Measurements from ENCODE around the gene MFSD11. TPM values are rescaled to one million over a fixed set of nuclear protein-coding genes. Genes with fewer than 3 reads are reported as not detected.
A peak's percentile ranks its signal among the peaks of the same experiment; 100 is the strongest.

Gene MFSD11
- total RNA-seq, 1 experiment from 2014 or later = 40.4 TPM

- H3K27me3 ChIP-seq (replicated peaks; ENCODE audit: control insufficient read depth, insufficient read depth, low read length) = no peaks in the 10 kb centered on the region
- no peak overlapping the region for H3K4me3 Mint-ChIP-seq (ENCODE audit: unreplicated experiment)
- H3K36me3 ChIP-seq (ENCODE audit: control insufficient read depth, insufficient read depth, low read length) = no peaks in the 10 kb centered on the region; the same call in 1 of the 2 replicates
- H3K27me3 Mint-ChIP-seq (ENCODE audit: insufficient read depth, unreplicated experiment) = no peaks in the 10 kb centered on the region
- H3K4me1 ChIP-seq = no peaks in the 10 kb centered on the region; the same call in 1 of the 2 replicates
- ChIA-PET POLR2A (no interaction called here), CTCF (no interaction called here)
- intact Hi-C loops (cut with micrococcal nuclease; ENCODE audit: unreplicated experiment) = no loop called here
- TF ChIP-seq CTCF (IDR thresholded peaks at IDR 0.05; ENCODE audit: insufficient read depth in 1 of 2, low read depth in 1 of 2, low read length in 1 of 2, severe bottlenecking in 1 of 2, unreplicated experiment in 1 of 2) = no peak
- H3K4me1 Mint-ChIP-seq (ENCODE audit: low read depth, unreplicated experiment) = peaks cover 14% of the 10 kb centered on the region
- no peak for DNase-seq
- no peak overlapping the region for H3K27ac Mint-ChIP-seq (ENCODE audit: unreplicated experiment)
- no peak overlapping the region for H3K4me3 ChIP-seq (ENCODE audit: low read depth, low read length)
- BruUV-seq (replicated peaks) = no TSS peak
- H3K36me3 Mint-ChIP-seq (ENCODE audit: insufficient read depth, unreplicated experiment) = peaks cover 72% of the 10 kb centered on the region
- peaks cover 9% of the 10 kb centered on the region; the same call in 1 of the 2 replicates for H3K9me3 ChIP-seq
- H3K9me3 Mint-ChIP-seq (ENCODE audit: unreplicated experiment) = peaks cover 8% of the 10 kb centered on the region
These were observed 19.3 kb downstream of the MFSD11 start for GRCh38 chr17:76757256-76757655.

GRCh38 chr17:76758570-76758969, 20.7 kb downstream of the MFSD11 start:
- Histone ChIP-seq H3K4me3 (ENCODE audit: low read depth, low read length) (no peak overlapping the region), H3K36me3 (ENCODE audit: control insufficient read depth, insufficient read depth, low read length) (no peaks in the 10 kb centered on the region; the same call in 1 of the 2 replicates), H3K4me1 (peaks cover 8% of the 10 kb centered on the region), H3K27me3 (replicated peaks; ENCODE audit: control insufficient read depth, insufficient read depth, low read length) (no peaks in the 10 kb centered on the region), H3K9me3 (peaks cover 9% of the 10 kb centered on the region; the same call in 1 of the 2 replicates)
- Mint-ChIP-seq H3K4me1 (ENCODE audit: low read depth, unreplicated experiment) (peaks cover 15% of the 10 kb centered on the region), H3K4me3 (ENCODE audit: unreplicated experiment) (no peak overlapping the region), H3K9me3 (ENCODE audit: unreplicated experiment) (peaks cover 9% of the 10 kb centered on the region), H3K27ac (ENCODE audit: unreplicated experiment) (no peak overlapping the region), H3K36me3 (ENCODE audit: insufficient read depth, unreplicated experiment) (peaks cover 69% of the 10 kb centered on the region), H3K27me3 (ENCODE audit: insufficient read depth, unreplicated experiment) (no peaks in the 10 kb centered on the region)
- intact Hi-C loops (cut with micrococcal nuclease; ENCODE audit: unreplicated experiment) = no loop called here
- no peak for DNase-seq
- ChIA-PET POLR2A (interaction anchor here (0.6 kb wide), 1 partner anchor 146 kb away, joined by 5 read pairs; no protein-coding TSS in a partner anchor), CTCF (no interaction called here)
- BruUV-seq (replicated peaks) = TSS peak; percentile 11
- no peak for TF ChIP-seq CTCF (IDR thresholded peaks at IDR 0.05; ENCODE audit: insufficient read depth in 1 of 2, low read depth in 1 of 2, low read length in 1 of 2, severe bottlenecking in 1 of 2, unreplicated experiment in 1 of 2)

- H3K27me3 ChIP-seq (replicated peaks; ENCODE audit: control insufficient read depth, insufficient read depth, low read length) = no peaks in the 10 kb centered on the region
- H3K9me3 Mint-ChIP-seq (ENCODE audit: unreplicated experiment) = no peaks in the 10 kb centered on the region
- intact Hi-C loops (cut with micrococcal nuclease; ENCODE audit: unreplicated experiment) = no loop called here
- CTCF ChIA-PET = no interaction called here
- peaks cover 3% of the 10 kb centered on the region for H3K36me3 ChIP-seq (ENCODE audit: control insufficient read depth, insufficient read depth, low read length)
- peak overlapping the region; percentile 30 for H3K27ac Mint-ChIP-seq (ENCODE audit: unreplicated experiment)
- POLR2A ChIA-PET = interaction anchor here (0.6 kb wide), 2 partner anchors 10 to 36 kb away, joined by 3 to 4 read pairs; no protein-coding TSS in a partner anchor
- no TSS peak for BruUV-seq (replicated peaks)
- no peaks in the 10 kb centered on the region for H3K9me3 ChIP-seq
- no peak for TF ChIP-seq CTCF (IDR thresholded peaks at IDR 0.05; ENCODE audit: insufficient read depth in 1 of 2, low read depth in 1 of 2, low read length in 1 of 2, severe bottlenecking in 1 of 2, unreplicated experiment in 1 of 2)
- H3K27me3 Mint-ChIP-seq (ENCODE audit: insufficient read depth, unreplicated experiment) = no peaks in the 10 kb centered on the region
- H3K4me3 ChIP-seq (ENCODE audit: low read depth, low read length) = no peak overlapping the region
- 0 out of 2 replicates have a peak, but pooled peaks cover 4% of the 10 kb centered on the region for H3K4me1 ChIP-seq
- no peak overlapping the region for H3K4me3 Mint-ChIP-seq (ENCODE audit: unreplicated experiment)
- peaks cover 57% of the 10 kb centered on the region for H3K36me3 Mint-ChIP-seq (ENCODE audit: insufficient read depth, unreplicated experiment)
- peaks cover 15% of the 10 kb centered on the region for H3K4me1 Mint-ChIP-seq (ENCODE audit: low read depth, unreplicated experiment)
- peak in 1 of 2 experiments; percentile 6 for DNase-seq
These were observed 35.1 kb downstream of the MFSD11 start for GRCh38 chr17:76772842-76773525.
